Right kidney (tissue), 1 donor: Measurements from ENCODE around the gene BANF1.
A peak's percentile ranks its signal among the peaks of the same experiment; 100 is the strongest.

ENCODE experiments used
- DNase-seq: peaks from one replicate; pipeline ENCODE4 v3.0.0-alpha.2; 2016

The BANF1 gene

GRCh38 chr11:66035653-66036333, 33.5 kb downstream of the BANF1 start:
- no peak for DNase-seq

GRCh38 chr11:66036334-66036710, 34.0 kb downstream of the BANF1 start:
- DNase-seq, result no peak

- no peak for DNase-seq
These were observed 35.0 kb downstream of the BANF1 start for GRCh38 chr11:66037327-66037726.

- DNase-seq, result no peak
These were observed 37.5 kb downstream of the BANF1 start for GRCh38 chr11:66039765-66040164.

GRCh38 chr11:66042227-66042995, 40.1 kb downstream of the BANF1 start:
- DNase-seq, result no peak

GRCh38 chr11:66042996-66043906, 40.9 kb downstream of the BANF1 start:
- DNase-seq, result no peak

GRCh38 chr11:66044757-66045156, 42.5 kb downstream of the BANF1 start:
- no peak for DNase-seq

GRCh38 chr11:66045177-66045639, 42.9 kb downstream of the BANF1 start:
- peak; percentile 67 for DNase-seq

- no peak for DNase-seq
These were observed 44.6 kb downstream of the BANF1 start for GRCh38 chr11:66046901-66047300.

- DNase-seq, result peak; percentile 33
These were observed 45.5 kb downstream of the BANF1 start for GRCh38 chr11:66047541-66048365.

- peak; percentile 35 for DNase-seq
These were observed 46.4 kb downstream of the BANF1 start, which contains the start of gene GAL3ST3 for GRCh38 chr11:66048547-66049323. Gene GAL3ST3, minus strand, starts transcription at chr11:66049161. Its CDS starts 3,746 bp downstream, at chr11:66045415.

- peak; percentile 15 for DNase-seq
These were observed 48.4 kb downstream of the BANF1 start for GRCh38 chr11:66050581-66051231.

- no peak for DNase-seq
These were observed 49.1 kb downstream of the BANF1 start for GRCh38 chr11:66051371-66051765.

GRCh38 chr11:66051766-66052663, 49.7 kb downstream of the BANF1 start, which contains the start of gene SF3B2:
Gene SF3B2, plus strand, starts transcription at chr11:66052364. Its CDS starts 21 bp downstream, at chr11:66052385.
- peak; percentile 96 for DNase-seq

GRCh38 chr11:66052664-66052982, 50.3 kb downstream of the BANF1 start:
- DNase-seq, result no peak
